Activated CD4-positive, alpha-beta T cell treated with anti-CD3 and anti-CD28 coated beads, Interleukin-2, amount 10 ng/mL, durations not matched to agents 24 days and 14 days (primary cell): ENCODE data around the gene SOD2. TPM values are rescaled to one million over a fixed set of nuclear protein-coding genes. Genes with fewer than 3 reads are reported as not detected.
A peak's percentile ranks its signal among the peaks of the same experiment; 100 is the strongest.
"Not testable (repeated sequence)": the region's sequence is repeated elsewhere in the genome, so short reads cannot be mapped to it uniquely, and the experiment has no call there.

Experiments used
- DNase-seq: peaks from one replicate; pipeline ENCODE4 v3.0.0; 2022
- H3K27ac Mint-ChIP-seq: one replicate; pipeline ENCODE4 v1.8.0; 2022; ENCODE audit warnings: mild to moderate bottlenecking, mixed read lengths
- H3K27me3 Mint-ChIP-seq: one replicate; pipeline ENCODE4 v1.8.0; 2022; ENCODE audit warnings: mixed read lengths
- H3K36me3 Mint-ChIP-seq: one replicate; pipeline ENCODE4 v1.8.0; 2022; ENCODE audit warnings: low read depth, mild to moderate bottlenecking, mixed read lengths
- H3K4me1 Mint-ChIP-seq: one replicate; pipeline ENCODE4 v1.8.0; 2021; ENCODE audit warnings: mixed read lengths
- H3K4me3 Mint-ChIP-seq: one replicate; pipeline ENCODE4 v1.8.0; 2022; ENCODE audit warnings: mild to moderate bottlenecking, moderate library complexity, mixed read lengths
- H3K9me3 Mint-ChIP-seq: one replicate; pipeline ENCODE4 v1.8.0; 2021; ENCODE audit warnings: mixed read lengths
- intact Hi-C: fragments of 100-400 bp; cut with micrococcal nuclease; formaldehyde crosslinking; loops from one replicate; pipeline ENCODE4 v1.15.1; 2023
- total RNA-seq: library from RNA; stranded (reverse); gene quantifications from 2 replicates; pipeline ENCODE4 v1.2.3, GENCODE V29; 2022

SOD2 gene
- total RNA-seq, 1 donor from 2014 or later, result 83.0 TPM

DNA sequence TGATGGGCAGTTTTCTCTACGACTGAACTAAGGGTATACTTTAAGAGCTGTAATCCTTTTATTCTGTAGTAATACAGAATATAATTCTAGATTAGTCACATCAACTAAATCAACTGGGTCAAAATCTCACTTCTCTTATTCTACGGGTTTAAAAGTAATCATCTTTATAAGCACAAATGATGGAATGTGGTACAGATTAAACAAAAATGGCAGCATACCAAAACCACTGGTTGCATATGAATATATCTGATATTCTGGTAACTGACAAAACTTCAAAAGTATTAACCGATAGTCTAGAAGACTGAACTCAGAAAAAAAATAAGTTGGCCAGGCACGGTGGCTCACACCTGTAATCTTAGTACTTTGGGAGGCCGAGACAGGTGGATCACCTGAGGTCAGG is 7.0 kb downstream of the SOD2 start:
- Mint-ChIP-seq H3K9me3 (no peaks in the 10 kb centered on the region), H3K36me3 (peaks cover 51% of the 10 kb centered on the region), H3K4me3 (no peak overlapping the region), H3K27ac (no peak overlapping the region), H3K27me3 (no peaks in the 10 kb centered on the region), H3K4me1 (peaks cover 40% of the 10 kb centered on the region)
- no peak for DNase-seq
- intact Hi-C loops, result no loop called here

DNA sequence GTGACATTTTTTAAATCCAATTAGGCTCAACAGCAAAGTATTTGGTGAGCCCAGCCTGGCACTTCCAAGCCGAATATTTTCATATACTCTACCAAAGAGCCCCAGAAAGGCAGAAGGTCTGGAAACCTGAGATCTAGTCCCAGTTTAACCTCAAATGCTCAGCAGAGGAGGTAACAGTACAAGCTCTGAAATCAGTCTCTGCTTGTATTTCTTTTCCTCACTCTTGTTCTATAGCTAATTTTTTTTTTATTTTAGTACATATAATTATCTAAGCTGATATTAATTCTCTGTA is 9.1 kb downstream of the SOD2 start:
- Mint-ChIP-seq H3K27ac (no peak overlapping the region), H3K4me3 (no peak overlapping the region), H3K36me3 (peaks cover 56% of the 10 kb centered on the region), H3K4me1 (peaks cover 42% of the 10 kb centered on the region), H3K27me3 (no peaks in the 10 kb centered on the region), H3K9me3 (no peaks in the 10 kb centered on the region)
- DNase-seq, result no peak
- intact Hi-C loops, result no loop called here

DNA sequence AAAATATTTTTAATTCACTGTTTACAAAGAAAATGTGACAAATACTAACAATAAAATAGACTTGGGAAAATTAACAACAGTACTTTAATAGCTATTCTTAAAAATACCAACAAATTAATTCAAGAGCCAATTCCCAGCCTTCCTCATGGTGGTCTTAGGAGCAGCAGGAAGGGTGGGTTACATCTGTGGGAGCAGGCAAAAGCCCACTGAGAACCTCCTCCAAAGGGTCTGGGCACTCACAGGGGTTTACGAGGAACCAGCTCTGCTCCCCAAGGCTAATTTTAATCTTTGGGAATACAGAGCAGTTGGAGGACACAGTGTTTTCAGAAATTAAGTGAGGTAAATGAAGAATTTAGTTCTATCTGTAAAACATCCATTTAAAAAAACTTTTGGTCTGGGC is 10.2 kb downstream of the SOD2 start:
- H3K27ac Mint-ChIP-seq, result no peak overlapping the region
- peaks cover 55% of the 10 kb centered on the region for H3K36me3 Mint-ChIP-seq
- intact Hi-C loops, result no loop called here

DNA sequence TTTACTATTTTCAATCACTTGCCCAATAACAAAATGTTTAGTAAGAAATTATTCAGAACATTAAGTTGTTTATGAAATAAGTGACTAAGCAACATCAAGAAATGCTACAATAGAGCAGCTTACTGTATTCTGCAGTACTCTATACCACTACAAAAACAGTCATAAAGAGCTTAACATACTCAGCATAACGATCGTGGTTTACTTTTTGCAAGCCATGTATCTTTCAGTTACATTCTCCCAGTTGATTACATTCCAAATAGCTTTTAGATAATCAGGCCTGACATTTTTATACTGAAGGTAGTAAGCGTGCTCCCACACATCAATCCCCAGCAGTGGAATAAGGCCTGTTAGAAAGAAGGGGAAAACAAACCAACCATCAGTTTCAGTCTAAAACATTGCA is 10.7 kb downstream of the SOD2 start:
- peaks cover 52% of the 10 kb centered on the region for H3K36me3 Mint-ChIP-seq

More for the DNA sequence above, 10.2 kb downstream of the SOD2 start:
- no peak overlapping the region for H3K4me3 Mint-ChIP-seq
- no peak for DNase-seq
- no peaks in the 10 kb centered on the region for H3K9me3 Mint-ChIP-seq
- peaks cover 34% of the 10 kb centered on the region for H3K4me1 Mint-ChIP-seq
- H3K27me3 Mint-ChIP-seq, result no peaks in the 10 kb centered on the region

DNA sequence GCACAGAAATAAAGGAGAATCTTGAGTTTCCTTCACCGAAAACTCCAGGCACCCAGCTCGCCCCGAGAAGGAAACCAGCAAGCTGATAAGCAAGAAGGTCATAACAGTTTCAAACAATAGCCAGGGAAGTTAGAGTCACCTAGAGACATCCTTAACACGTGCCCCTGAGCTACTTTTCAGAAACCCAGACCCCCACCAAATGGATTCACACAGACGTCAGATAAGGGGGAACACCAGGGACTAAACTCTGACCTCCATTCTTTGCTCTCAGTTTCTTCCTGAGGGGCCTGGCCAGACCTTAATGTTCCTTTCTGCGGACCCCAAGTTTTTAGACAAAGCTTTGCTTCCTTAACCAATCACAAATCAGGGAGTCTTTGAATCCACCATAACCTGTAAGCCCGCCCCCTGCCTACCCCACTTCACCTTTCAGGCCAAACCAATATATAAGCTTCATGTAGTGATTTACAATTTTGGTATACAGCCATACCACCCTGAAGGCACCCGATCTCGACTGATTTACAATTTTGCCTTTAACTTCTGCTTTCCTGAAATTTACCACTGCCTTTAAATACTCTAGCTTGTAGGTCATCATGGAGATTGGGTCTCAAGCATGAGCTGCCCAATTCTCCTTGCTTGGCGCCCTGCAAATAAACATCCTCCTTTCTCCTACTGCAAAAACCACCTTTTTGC is 11.7 kb downstream of the SOD2 start:
- Mint-ChIP-seq H3K27ac (peak overlapping the region; percentile 27), H3K9me3 (no peaks in the 10 kb centered on the region)
- intact Hi-C loops, result no loop called here

More for the DNA sequence above, 10.7 kb downstream of the SOD2 start:
- no peak for DNase-seq
- no peak overlapping the region for H3K4me3 Mint-ChIP-seq
- H3K27ac Mint-ChIP-seq, result peak overlapping the region; percentile 66
- no peaks in the 10 kb centered on the region for H3K27me3 Mint-ChIP-seq
- H3K4me1 Mint-ChIP-seq, result peaks cover 31% of the 10 kb centered on the region
- intact Hi-C loops, result no loop called here
- H3K9me3 Mint-ChIP-seq, result no peaks in the 10 kb centered on the region

DNA sequence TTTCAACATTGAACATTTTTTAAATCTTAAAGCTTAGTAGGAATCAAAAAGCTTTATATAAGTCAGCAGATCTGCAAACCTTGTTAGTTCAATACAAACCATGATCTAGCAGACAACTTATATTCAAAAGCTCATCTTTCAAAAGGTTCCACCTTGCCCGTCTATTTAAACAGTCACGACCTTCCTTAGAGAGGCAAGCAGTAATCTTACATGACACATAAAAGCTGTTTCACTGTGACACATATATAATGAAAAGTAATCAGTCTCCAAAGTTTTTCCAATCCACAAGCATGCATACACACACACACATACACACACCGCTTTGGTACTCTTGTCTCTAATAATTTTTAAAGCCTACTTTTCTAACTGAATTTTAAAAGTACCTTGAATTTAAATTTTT is 12.9 kb downstream of the SOD2 start:
- peak overlapping the region; percentile 84 for H3K27ac Mint-ChIP-seq
- intact Hi-C loops, result no loop called here

More for the DNA sequence above, 11.7 kb downstream of the SOD2 start:
- Mint-ChIP-seq H3K36me3 (peaks cover 48% of the 10 kb centered on the region), H3K4me1 (peaks cover 25% of the 10 kb centered on the region), H3K27me3 (no peaks in the 10 kb centered on the region), H3K4me3 (no peak overlapping the region)
- no peak for DNase-seq

DNA sequence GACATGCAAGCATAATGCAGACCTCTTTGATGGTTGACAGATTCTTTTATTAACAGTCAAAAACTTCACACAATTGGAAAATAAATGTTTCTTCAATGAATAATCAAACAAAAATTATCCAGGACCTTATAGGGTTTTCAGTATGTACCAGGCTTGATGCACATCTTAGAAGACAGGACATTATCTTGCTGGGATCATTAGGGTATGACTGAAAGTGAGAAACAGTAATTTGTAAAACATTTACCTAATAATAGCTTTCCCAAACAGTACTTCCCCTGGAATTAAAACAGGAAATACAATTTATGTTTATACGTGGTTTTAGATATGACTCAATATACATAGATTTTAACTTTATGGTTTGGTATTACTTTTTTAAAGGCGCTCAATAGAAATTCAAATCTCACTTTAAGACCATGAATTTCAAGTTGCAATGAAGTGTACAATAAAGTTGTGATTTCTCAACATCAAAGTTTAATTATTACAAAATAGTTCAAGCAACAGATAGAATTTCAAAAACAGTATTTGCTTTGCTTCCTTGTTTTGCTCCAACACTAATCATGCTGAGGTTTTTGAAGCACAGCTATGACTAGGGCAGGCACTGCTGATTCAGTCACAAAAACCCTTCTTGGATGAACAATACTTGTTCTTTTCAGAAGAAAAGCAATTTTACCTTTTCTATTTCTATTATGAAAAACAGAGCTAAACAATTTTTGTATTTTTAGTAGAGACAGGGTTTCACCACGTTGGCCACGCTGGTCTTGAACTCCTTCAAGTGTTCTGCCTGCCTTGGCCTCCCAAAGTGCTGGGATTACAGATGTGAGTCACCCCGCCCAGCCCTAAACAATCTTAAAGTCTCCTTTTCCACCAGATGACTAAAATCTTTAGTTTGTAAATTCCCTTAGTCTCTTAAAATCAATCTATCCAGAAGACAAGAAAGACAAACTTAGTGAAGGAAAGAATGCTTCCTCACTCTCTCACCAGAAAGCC is 13.7 kb downstream of the SOD2 start:
- DNase-seq, result no peak
- Mint-ChIP-seq H3K4me3 (peak overlapping the region; percentile 5), H3K27ac (peak overlapping the region; percentile 84), H3K36me3 (peaks cover 40% of the 10 kb centered on the region), H3K27me3 (peaks cover 1% of the 10 kb centered on the region), H3K4me1 (peaks cover 18% of the 10 kb centered on the region), H3K9me3 (no peaks in the 10 kb centered on the region)
- intact Hi-C loops, result loop anchor here (1.0 kb wide), 1 partner anchor 252 kb away; no protein-coding TSS in a partner anchor

More for the DNA sequence above, 12.9 kb downstream of the SOD2 start:
- peak overlapping the region; percentile 5 for H3K4me3 Mint-ChIP-seq
- no peaks in the 10 kb centered on the region for H3K9me3 Mint-ChIP-seq
- no peaks in the 10 kb centered on the region for H3K27me3 Mint-ChIP-seq
- peaks cover 44% of the 10 kb centered on the region for H3K36me3 Mint-ChIP-seq
- H3K4me1 Mint-ChIP-seq, result peaks cover 20% of the 10 kb centered on the region
- DNase-seq, result no peak

DNA sequence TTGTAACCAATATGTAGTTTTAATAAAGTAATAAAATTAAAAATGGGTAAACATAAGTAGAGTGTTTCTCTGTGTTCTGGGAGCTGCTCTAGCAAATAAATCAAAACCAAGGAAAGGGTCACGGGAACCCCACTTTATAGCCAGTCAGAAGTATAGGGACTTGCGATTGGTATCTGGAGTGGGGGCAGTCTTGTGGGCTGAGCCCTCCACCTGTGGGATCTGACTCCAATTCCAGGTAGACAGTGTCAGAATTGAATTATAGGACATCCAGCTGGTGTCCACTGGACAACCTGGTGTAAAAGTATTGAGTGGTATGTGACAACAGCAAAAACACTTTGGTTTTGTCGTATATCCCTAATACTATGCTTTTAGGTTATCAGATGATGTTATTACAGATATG is 14.5 kb downstream of the SOD2 start:
- Mint-ChIP-seq H3K27ac (no peak overlapping the region), H3K36me3 (peaks cover 37% of the 10 kb centered on the region), H3K27me3 (peaks cover 1% of the 10 kb centered on the region), H3K9me3 (no peaks in the 10 kb centered on the region), H3K4me1 (peaks cover 18% of the 10 kb centered on the region), H3K4me3 (no peak overlapping the region)
- no peak for DNase-seq
- intact Hi-C loops, result no loop called here

DNA sequence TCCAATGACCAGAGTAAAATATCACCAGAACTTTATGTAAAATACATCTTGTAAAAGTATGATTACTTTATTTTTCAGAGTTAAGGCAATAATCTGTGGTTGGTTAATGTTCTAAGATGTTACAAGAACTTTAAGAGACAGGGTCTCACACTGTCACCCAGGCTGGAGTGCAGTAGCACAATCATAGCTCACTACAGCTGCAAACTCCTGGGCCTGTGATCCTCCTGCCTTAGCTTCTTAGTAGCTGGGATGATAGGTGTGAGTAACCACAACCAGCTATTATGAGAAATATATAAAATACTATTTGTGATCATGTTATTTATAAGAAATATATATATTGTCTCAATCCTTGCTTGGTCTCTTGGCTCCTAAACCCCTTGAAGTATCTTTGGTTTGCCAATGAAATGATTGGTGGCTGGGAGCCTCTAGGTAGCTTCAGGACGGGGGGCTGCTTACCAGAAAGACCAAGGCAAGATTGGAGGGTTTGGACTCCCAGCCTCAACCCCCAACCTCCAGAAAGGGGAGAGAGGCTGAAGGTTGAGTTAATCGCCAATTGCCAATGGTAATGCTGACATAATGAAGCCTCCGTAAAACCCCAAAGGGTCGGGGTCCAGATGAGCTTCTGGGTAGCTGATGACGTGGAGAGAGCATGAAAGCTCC is 15.4 kb downstream of the SOD2 start:
- Mint-ChIP-seq H3K4me3 (no peak overlapping the region), H3K4me1 (peaks cover 18% of the 10 kb centered on the region), H3K9me3 (no peaks in the 10 kb centered on the region), H3K27ac (no peak overlapping the region), H3K27me3 (peaks cover 1% of the 10 kb centered on the region), H3K36me3 (peaks cover 37% of the 10 kb centered on the region)
- intact Hi-C loops, result no loop called here
- DNase-seq, result no peak

DNA sequence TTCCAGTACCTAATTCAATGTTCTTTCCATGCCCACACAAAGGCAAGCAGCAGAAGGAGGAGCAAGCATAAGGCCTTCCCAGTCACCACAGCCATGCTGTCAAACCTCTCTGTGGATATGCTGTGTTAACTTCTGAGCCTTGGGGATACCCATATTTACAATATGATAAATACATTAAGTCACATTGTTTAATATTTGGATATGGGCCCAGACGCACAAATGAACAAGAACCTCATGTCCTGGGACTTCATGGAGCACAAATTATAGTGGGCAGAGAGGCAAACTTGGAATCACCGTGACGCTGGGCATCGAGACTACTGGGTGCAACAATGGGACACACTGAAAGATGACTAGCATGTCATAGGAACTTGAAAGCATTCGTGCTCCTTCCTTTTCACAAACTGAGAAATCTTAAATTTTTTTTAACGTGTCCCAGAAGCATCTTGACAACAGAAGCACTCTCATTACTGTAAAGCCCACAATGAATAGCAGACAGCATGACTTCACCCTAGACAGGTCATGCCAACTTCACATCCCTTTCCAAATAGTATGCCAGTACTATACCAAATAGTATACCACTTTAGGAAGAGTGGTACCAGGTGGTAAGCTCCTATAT is 16.0 kb downstream of the SOD2 start:
- Mint-ChIP-seq H3K9me3 (no peaks in the 10 kb centered on the region), H3K4me3 (no peak overlapping the region), H3K27ac (no peak overlapping the region), H3K4me1 (peaks cover 16% of the 10 kb centered on the region), H3K27me3 (peaks cover 1% of the 10 kb centered on the region), H3K36me3 (peaks cover 34% of the 10 kb centered on the region)
- intact Hi-C loops, result no loop called here
- no peak for DNase-seq

DNA sequence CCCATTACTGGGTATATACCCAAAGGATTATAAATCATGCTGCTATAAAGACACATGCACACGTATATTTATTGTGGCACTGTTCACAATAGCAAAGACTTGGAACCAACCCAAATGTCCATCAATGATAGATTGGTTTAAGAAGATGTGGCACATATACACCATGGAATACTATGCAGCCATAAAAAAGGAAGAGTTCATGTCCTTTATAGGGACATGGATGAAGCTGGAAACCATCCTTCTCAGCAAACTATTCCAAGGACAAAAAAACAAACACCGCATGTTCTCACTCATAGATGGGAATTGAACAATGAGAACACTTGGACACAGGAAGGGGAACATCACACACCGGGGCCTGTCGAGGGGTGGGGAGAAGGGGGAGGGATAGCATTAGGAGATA is 16.8 kb downstream of the SOD2 start:
- peaks cover 28% of the 10 kb centered on the region for H3K36me3 Mint-ChIP-seq
- H3K27me3 Mint-ChIP-seq, H3K9me3 Mint-ChIP-seq, DNase-seq, H3K27ac Mint-ChIP-seq, intact Hi-C loops, H3K4me3 Mint-ChIP-seq: not testable (repeated sequence)
- peaks cover 12% of the 10 kb centered on the region for H3K4me1 Mint-ChIP-seq

DNA sequence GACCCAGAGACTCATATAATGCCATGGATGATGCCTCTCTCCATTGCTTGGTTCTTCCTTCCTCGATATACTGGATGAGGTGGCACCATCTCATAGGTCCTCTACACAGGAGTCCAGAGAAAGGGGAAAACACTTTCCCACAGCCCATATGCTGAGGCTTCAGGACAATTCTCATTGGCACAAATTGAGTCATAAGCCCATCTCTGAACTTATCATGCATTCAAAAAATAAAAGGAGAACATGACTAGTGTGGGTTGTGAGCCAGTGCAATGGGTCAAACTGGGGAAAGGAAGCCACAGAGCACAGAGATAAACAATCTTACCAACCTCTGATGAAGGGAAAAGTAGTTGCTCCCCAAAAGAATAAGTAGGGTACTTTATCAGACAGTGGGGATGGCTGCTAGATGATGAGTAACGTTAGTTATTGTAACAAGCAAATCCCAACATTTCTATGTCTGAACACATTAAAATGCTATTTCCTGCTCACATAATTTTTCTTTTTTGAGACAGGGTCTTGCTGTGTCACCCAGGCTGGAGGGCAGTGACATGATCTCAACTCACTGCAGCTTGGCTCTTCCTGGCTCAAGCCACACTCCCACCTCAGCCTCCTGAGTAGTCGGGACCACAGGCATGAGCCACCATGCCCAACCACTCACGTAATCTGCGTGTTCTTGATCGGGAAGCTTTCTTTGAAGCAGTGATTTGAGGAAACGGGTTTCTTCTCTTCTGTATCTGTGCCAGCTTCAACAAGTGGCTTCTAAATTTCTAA is 27.0 kb downstream of the SOD2 start:
- Mint-ChIP-seq H3K27me3 (no peaks in the 10 kb centered on the region), H3K4me3 (no peak overlapping the region), H3K36me3 (peaks cover 5% of the 10 kb centered on the region), H3K4me1 (no peaks in the 10 kb centered on the region), H3K9me3 (peaks cover 3% of the 10 kb centered on the region), H3K27ac (no peak overlapping the region)
- no peak for DNase-seq
- intact Hi-C loops, result no loop called here

DNA sequence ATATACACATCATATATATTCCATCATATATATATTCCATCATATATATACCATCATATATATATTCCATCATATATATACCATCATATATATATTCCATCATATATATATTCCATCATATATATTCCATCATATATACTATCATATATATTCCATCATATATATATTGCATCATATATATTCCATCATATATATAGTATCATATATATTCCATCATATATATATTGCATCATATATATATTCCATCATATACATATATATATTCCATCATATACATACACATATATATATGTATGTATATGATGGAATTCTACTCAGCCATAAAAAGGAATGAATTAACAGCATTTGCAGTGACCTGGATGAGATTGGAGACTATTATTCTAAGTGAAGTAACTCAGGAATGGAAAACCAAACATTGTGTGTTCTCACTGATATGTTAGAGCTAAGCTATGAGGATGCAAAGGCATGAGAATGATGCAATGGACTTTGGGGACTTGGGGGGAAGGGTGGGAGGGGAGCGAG is 29.6 kb downstream of the SOD2 start:
- DNase-seq, H3K4me3 Mint-ChIP-seq, H3K36me3 Mint-ChIP-seq, intact Hi-C loops, H3K27ac Mint-ChIP-seq, H3K4me1 Mint-ChIP-seq, H3K9me3 Mint-ChIP-seq, H3K27me3 Mint-ChIP-seq: not testable (repeated sequence)
